H1 (cell line): Measurements from ENCODE around the gene CC2D2A. TPM values are rescaled to one million over a fixed set of nuclear protein-coding genes. Genes with fewer than 3 reads are reported as not detected.

ENCODE experiments used
- CTCF ChIA-PET: fragments of 300-600 bp; sonication (Branson Sonifier 250); formaldehyde crosslinking; loops from one replicate; lab custom pipeline; 2021; ENCODE audit not compliant: partially characterized antibody; lab: Charles Lee
- POLR2A ChIA-PET: fragments of 300-600 bp; sonication (Branson Sonifier 250); formaldehyde crosslinking; loops from one replicate; lab custom pipeline; 2021; ENCODE audit warnings: inconsistent platforms; ENCODE audit not compliant: partially characterized antibody; lab: Charles Lee
- DNase-seq, 2 experiments: peaks; one replicate each; pipeline versions ENCODE4 v3.0.0 to v3.0.0-alpha.2; 2010 to 2022; ENCODE audit warnings: low spot score in 2 of 2, low read depth in 1 of 2, mixed read lengths in 1 of 2
- FAIRE-seq: peaks from 2 replicates; lab custom pipeline; 2011; peaks lifted over from hg19 to GRCh38; lab: Jason Lieb, UNC
- H2AFZ ChIP-seq: 2 replicates; pipeline ENCODE4 v1.8.1; 2012; ENCODE audit warnings: low read length, inconsistent platforms
- H2AK5ac ChIP-seq: 2 replicates; pipeline ENCODE4 v1.6.1; 2013; ENCODE audit warnings: low read depth, low read length
- H2BK120ac ChIP-seq: replicated peaks from 2 replicates; pipeline ENCODE3; 2013; ENCODE audit warnings: low read depth, low read length, inconsistent platforms
- H2BK12ac ChIP-seq: 2 replicates; pipeline ENCODE4 v1.6.1; 2013; ENCODE audit warnings: low read depth, low read length
- H2BK15ac ChIP-seq: 2 replicates; pipeline ENCODE4 v1.6.1; 2013; ENCODE audit warnings: low read length
- H2BK20ac ChIP-seq: 2 replicates; pipeline ENCODE4 v1.6.1; 2013; ENCODE audit warnings: low read length
- H2BK5ac ChIP-seq: 2 replicates; pipeline ENCODE4 v1.6.1; 2013; ENCODE audit warnings: low read depth, low read length
- H3K14ac ChIP-seq: 2 replicates; pipeline ENCODE4 v1.6.1; 2013; ENCODE audit warnings: inconsistent platforms; ENCODE audit not compliant: insufficient read length
- H3K18ac ChIP-seq: 2 replicates; pipeline ENCODE4 v1.6.1; 2013; ENCODE audit warnings: low read length; ENCODE audit errors: extremely low read depth
- H3K23ac ChIP-seq: 2 replicates; pipeline ENCODE4 v1.6.1; 2013; ENCODE audit warnings: inconsistent platforms; ENCODE audit not compliant: insufficient read length
- H3K23me2 ChIP-seq: 2 replicates; pipeline ENCODE4 v1.6.1; 2013; ENCODE audit warnings: low read depth, low read length
- H3K27ac ChIP-seq: 2 replicates; pipeline ENCODE4 v1.6.1; 2011; ENCODE audit warnings: low read depth, low read length, inconsistent platforms
- H3K27me3 ChIP-seq, 4 experiments: replicated peaks in 1 of 4; 1 replicate in 1 of 4; 2 replicates in 3 of 4; pipeline versions ENCODE4 v1.6.1 to v1.8.1; 2011 to 2013; ENCODE audit warnings: low read length in 3 of 4, mild to moderate bottlenecking in 3 of 4, inconsistent platforms in 2 of 4, mixed read lengths in 2 of 4, moderate library complexity in 1 of 4; ENCODE audit not compliant: control insufficient read depth in 3 of 4, insufficient read depth in 3 of 4; ENCODE audit errors: extremely low read depth in 1 of 4
- H3K36me3 ChIP-seq, 4 experiments: 2 replicates each; pipeline versions ENCODE4 v1.6.1 to v1.8.1; 2011 to 2013; ENCODE audit warnings: mild to moderate bottlenecking in 4 of 4, low read length in 3 of 4, moderate library complexity in 2 of 4, control low read depth in 1 of 4, inconsistent platforms in 1 of 4; ENCODE audit not compliant: insufficient read depth in 4 of 4, control insufficient read depth in 2 of 4
- H3K4ac ChIP-seq: replicated peaks from 2 replicates; pipeline ENCODE3; 2013; ENCODE audit warnings: low read length, low read depth, mixed read lengths, inconsistent platforms; ENCODE audit not compliant: insufficient read length
- H3K4me1 ChIP-seq, 4 experiments: replicated peaks in 1 of 4; 1 replicate in 1 of 4; 2 replicates in 3 of 4; pipeline versions ENCODE4 v1.6.1 to v1.8.1; 2011 to 2013; ENCODE audit warnings: low read length in 3 of 4, inconsistent platforms in 2 of 4, mixed read lengths in 1 of 4; ENCODE audit not compliant: insufficient read depth in 4 of 4, control insufficient read depth in 3 of 4
- H3K4me2 ChIP-seq, 2 experiments: 2 replicates each; pipeline versions ENCODE4 v1.6.1 to v1.8.1; 2011 to 2013; ENCODE audit warnings: low read depth in 2 of 2, low read length in 2 of 2, control low read depth in 1 of 2, inconsistent platforms in 1 of 2, mild to moderate bottlenecking in 1 of 2; ENCODE audit not compliant: insufficient read depth in 1 of 2
- H3K4me3 ChIP-seq, 4 experiments: fragments of 200-600, 300-600 bp in 1 of 4; sonication (generic), shearing (Covaris generic), sonication (Bioruptor Twin) in 1 of 4; 2 replicates each; pipeline versions ENCODE4 v1.5.1 to v1.8.1; 2011 to 2016; ENCODE audit warnings: low read length in 4 of 4, low read depth in 3 of 4, control low read depth in 2 of 4, inconsistent platforms in 2 of 4, mild to moderate bottlenecking in 2 of 4, mixed read lengths in 1 of 4, moderate library complexity in 1 of 4; ENCODE audit not compliant: insufficient read depth in 2 of 4; ENCODE audit errors: extremely low read depth in 1 of 4
- H3K56ac ChIP-seq: replicated peaks from 2 replicates; pipeline ENCODE3; 2013; ENCODE audit warnings: low read depth, mild to moderate bottlenecking, mixed read lengths, low read length, inconsistent platforms; ENCODE audit not compliant: insufficient read length
- H3K79me1 ChIP-seq: 2 replicates; pipeline ENCODE4 v1.6.1; 2013; ENCODE audit warnings: low read depth, low read length, control low read depth
- H3K79me2 ChIP-seq, 2 experiments: 2 replicates each; pipeline versions ENCODE4 v1.6.1 to v1.8.1; 2012 to 2013; ENCODE audit warnings: low read length in 2 of 2, mild to moderate bottlenecking in 2 of 2, inconsistent platforms in 1 of 2; ENCODE audit not compliant: insufficient read depth in 2 of 2, control insufficient read depth in 1 of 2
- H3K9ac ChIP-seq, 4 experiments: replicated peaks in 1 of 4; 1 replicate in 1 of 4; 2 replicates in 3 of 4; pipeline versions ENCODE4 v1.6.1 to v1.8.1; 2011 to 2013; ENCODE audit warnings: low read depth in 3 of 4, low read length in 3 of 4, control low read depth in 2 of 4, mild to moderate bottlenecking in 2 of 4, moderate library complexity in 2 of 4, inconsistent platforms in 1 of 4; ENCODE audit errors: extremely low read depth in 1 of 4
- H3K9me3 ChIP-seq, 2 experiments: 2 replicates each; pipeline versions ENCODE4 v1.6.1 to v1.8.1; 2012 to 2013; ENCODE audit warnings: mild to moderate bottlenecking in 2 of 2, moderate library complexity in 2 of 2, control low read depth in 1 of 2, inconsistent platforms in 1 of 2, low read depth in 1 of 2, low read length in 1 of 2, mixed read lengths in 1 of 2; ENCODE audit not compliant: insufficient read depth in 2 of 2
- H4K20me1 ChIP-seq, 2 experiments: replicated peaks in 1 of 2; 2 replicates each; pipeline versions ENCODE3 to v1.8.1; 2011 to 2013; ENCODE audit warnings: inconsistent platforms in 2 of 2, low read length in 2 of 2, mild to moderate bottlenecking in 1 of 2; ENCODE audit not compliant: insufficient read depth in 2 of 2, control insufficient read depth in 1 of 2
- H4K5ac ChIP-seq: 2 replicates; pipeline ENCODE4 v1.6.1; 2013; ENCODE audit warnings: low read length, low read depth, mixed read lengths, inconsistent platforms; ENCODE audit not compliant: insufficient read length
- H4K8ac ChIP-seq: 2 replicates; pipeline ENCODE4 v1.8.0; 2013; ENCODE audit warnings: mild to moderate bottlenecking, moderate library complexity, low read length, inconsistent platforms; ENCODE audit not compliant: insufficient read depth; ENCODE audit errors: extremely low read depth
- H4K91ac ChIP-seq: replicated peaks from 2 replicates; pipeline ENCODE3; 2013; ENCODE audit warnings: low read length, mixed read lengths, inconsistent platforms; ENCODE audit not compliant: insufficient read length
- ATF2 ChIP-seq: IDR thresholded peaks from 2 replicates; pipeline ENCODE4 v1.6.1; 2012; ENCODE audit warnings: low read length, inconsistent platforms
- JUN ChIP-seq: IDR thresholded peaks from 2 replicates; pipeline ENCODE4 v1.6.1; 2011; ENCODE audit warnings: low read depth, mild to moderate bottlenecking, improper control_type of control experiment, low read length
- MAX ChIP-seq: IDR thresholded peaks from 2 replicates; pipeline ENCODE4 v1.6.1; 2012; ENCODE audit warnings: inconsistent platforms
- POLR2A ChIP-seq, 2 experiments: IDR thresholded peaks; 1 replicate in 1 of 2; 2 replicates in 1 of 2; pipeline ENCODE4 v1.6.1; 2011; ENCODE audit warnings: low read depth in 2 of 2, low read length in 2 of 2, mild to moderate bottlenecking in 2 of 2; ENCODE audit errors: control extremely low read depth in 1 of 2
- RAD21 ChIP-seq, 2 experiments: IDR thresholded peaks in 1 of 2; conservative IDR thresholded peaks in 1 of 2; 2 replicates each; pipeline ENCODE4 v1.6.1; 2011; ENCODE audit warnings: low read depth in 2 of 2, low read length in 2 of 2, improper control_type of control experiment in 1 of 2, inconsistent platforms in 1 of 2, mild to moderate bottlenecking in 1 of 2, moderate library complexity in 1 of 2
- TCF12 ChIP-seq: IDR thresholded peaks from 2 replicates; pipeline ENCODE4 v1.6.1; 2011; ENCODE audit warnings: low read depth, mild to moderate bottlenecking, low read length
- WGBS, 2 experiments: shearing (Covaris generic) in 1 of 2; methylation state at CpG; one replicate each; pipeline versions ENCODE4 v1.1.6 to v1.1.7; 2013 to 2015; ENCODE audit warnings: low lambda C conversion rate in 2 of 2, mixed read lengths in 2 of 2, inconsistent platforms in 1 of 2, low coverage in 1 of 2, missing lambda C conversion rate in 1 of 2; ENCODE audit not compliant: insufficient replicate concordance in 2 of 2, insufficient coverage in 1 of 2, insufficient read length in 1 of 2; ENCODE audit errors: extremely low coverage in 1 of 2, missing lambda C conversion rate in 1 of 2; 5-methylcytosine and 5-hydroxymethylcytosine counted together
- polyA plus RNA-seq, 7 experiments: library from polyadenylated mRNA; depleted of rRNA in 3 of 7; stranded (reverse) in 5 of 7; unstranded in 2 of 7; fragments of >200 nt in 5 of 7; fragments of 200-250 nt in 2 of 7; gene quantifications; 1 replicate in 5 of 7; 2 replicates in 1 of 7; 4 replicates in 1 of 7; pipeline versions ENCODE4 v1.2.1 to v1.2.3, GENCODE V29; 2011 to 2013; ENCODE audit warnings: missing spikeins in 2 of 7, mixed read lengths in 2 of 7
- total RNA-seq: library from RNA; stranded (reverse); fragmentation: NEBNext Ultra II Directional; extraction: Animal tissue kit (Norgen Biotek cat#: 25700); gene quantifications from 2 replicates; pipeline ENCODE4 v1.2.1, GENCODE V29; 2021

The CC2D2A gene
- total and polyA plus RNA-seq, 2 of the 8 experiments (the other 6 are each of a cell fraction or from before 2014, with no cell fraction given) = 11.0 to 12.2 TPM

- H3K14ac ChIP-seq = no peak overlapping the region
- ChIA-PET POLR2A (no interaction called here), CTCF (interaction anchor here (1.4 kb wide), 1 partner anchor 10 kb away, joined by 4 read pairs; no protein-coding TSS in a partner anchor)
- no peak overlapping the region for H3K4me3 ChIP-seq
- no peak overlapping the region for H2BK120ac ChIP-seq
- H4K5ac ChIP-seq = no peak overlapping the region
- H3K9me3 ChIP-seq = no peaks in the 10 kb centered on the region
- no peak overlapping the region for H3K27ac ChIP-seq
- H4K20me1 ChIP-seq = no peaks in the 10 kb centered on the region
- H4K8ac ChIP-seq = no peak overlapping the region
- H3K36me3 ChIP-seq = no peaks in the 10 kb centered on the region
- no peak for DNase-seq
- no peak for FAIRE-seq
- H3K9ac ChIP-seq = no peak overlapping the region
- no peak overlapping the region for H3K4me2 ChIP-seq
- H2AK5ac ChIP-seq = no peak overlapping the region
- H2BK20ac ChIP-seq = no peak overlapping the region
- no peak overlapping the region for H3K4ac ChIP-seq
- H4K91ac ChIP-seq = no peak overlapping the region
- H2BK12ac ChIP-seq = no peak overlapping the region
- no peaks in the 10 kb centered on the region for H3K79me2 ChIP-seq
- 91% methylated on average over 6 of the region's 6 CpGs; no CpG with 5 or more reads in 1 of the 2 experiments for WGBS, 2 experiments
- no peaks in the 10 kb centered on the region for H3K23me2 ChIP-seq
- H3K56ac ChIP-seq = no peak overlapping the region
- H3K18ac ChIP-seq = no peak overlapping the region
- no peak overlapping the region for H2BK15ac ChIP-seq
- no peak overlapping the region for H2AFZ ChIP-seq
- H3K27me3 ChIP-seq = no peaks in the 10 kb centered on the region
- H3K79me1 ChIP-seq = no peaks in the 10 kb centered on the region
- no peaks in the 10 kb centered on the region for H3K4me1 ChIP-seq
- H3K23ac ChIP-seq = no peak overlapping the region
- H2BK5ac ChIP-seq = no peak overlapping the region
- TF ChIP-seq MAX (no peak), JUN (no peak), POLR2A (IDR thresholded peaks at IDR 0.05; ENCODE audit: control extremely low read depth in 1 of 2, low read depth in 2 of 2, low read length in 2 of 2) (no peak), ATF2 (no peak), TCF12 (no peak), RAD21 (IDR thresholded peaks at IDR 0.05 in 1 of 2, conservative IDR thresholded peaks at IDR 0.05 in 1 of 2; ENCODE audit: low read depth in 2 of 2, low read length in 2 of 2) (no peak)
Measured at GRCh38 chr4:15488658-15489470, 19.2 kb downstream of the CC2D2A start.
